ENCODE measurements around the gene KIF21B.

- TF ChIP-seq CTCF (IDR thresholded peaks at IDR 0.05) (peak in 2 of 4 experiments; percentile 4 to 35), POLR2A (IDR thresholded peaks at IDR 0.05) (no peak)
These were observed 43.7 kb downstream of the KIF21B start for GRCh38 chr1:200979574-200980451.
